ENCODE results near the gene C8G.

The C8G gene

DNA sequence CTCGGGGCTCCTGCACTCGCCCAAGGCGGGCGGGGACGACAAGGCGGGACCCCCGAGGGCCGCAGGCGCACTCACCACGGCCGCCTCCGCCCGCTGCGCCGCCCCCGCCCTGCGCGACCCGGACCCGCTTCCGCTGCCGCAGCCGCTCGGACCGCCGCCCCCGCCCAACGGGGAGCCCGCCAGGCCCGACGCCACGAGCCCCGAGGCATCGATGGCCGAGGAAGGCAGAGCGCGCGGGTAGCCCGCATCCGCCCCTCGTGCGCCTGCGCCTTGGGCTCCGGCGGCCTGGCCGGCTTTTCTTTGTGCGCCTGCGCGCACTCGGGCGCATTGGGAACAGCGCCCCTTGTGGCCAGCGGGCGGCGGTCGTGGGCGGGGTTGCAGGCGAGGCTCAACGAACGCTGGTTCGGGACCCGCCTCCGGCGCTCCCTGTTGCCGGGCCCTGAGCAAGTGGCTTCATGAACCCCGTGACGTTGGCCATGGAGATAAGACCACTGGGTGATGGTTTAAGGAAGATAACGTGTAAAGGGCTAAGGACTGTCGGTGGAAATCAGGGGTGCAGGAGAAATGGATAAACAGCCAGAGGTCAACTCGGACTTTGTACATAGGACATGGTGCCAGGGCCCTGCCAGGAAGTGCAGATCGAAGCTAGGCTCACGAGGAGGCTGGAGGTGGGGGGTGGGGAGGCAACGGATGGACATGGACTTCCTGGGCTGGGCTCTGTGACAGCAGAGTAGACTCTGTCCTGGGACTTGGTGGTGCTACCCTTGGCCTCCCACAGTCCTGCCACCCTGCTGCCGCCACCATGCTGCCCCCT is at the start of gene C8G, which contains the start of gene FBXW5:
Gene C8G, plus strand, starts transcription at position 725 of the 814 bp plus-strand sequence. Its CDS starts 78 bp downstream, at position 803.
Gene FBXW5, minus strand, starts transcription at position 220 of the 814 bp plus-strand sequence. CDS start 655 bp downstream, outside the sequence.
- DNase-seq = peak; percentile 88

DNA sequence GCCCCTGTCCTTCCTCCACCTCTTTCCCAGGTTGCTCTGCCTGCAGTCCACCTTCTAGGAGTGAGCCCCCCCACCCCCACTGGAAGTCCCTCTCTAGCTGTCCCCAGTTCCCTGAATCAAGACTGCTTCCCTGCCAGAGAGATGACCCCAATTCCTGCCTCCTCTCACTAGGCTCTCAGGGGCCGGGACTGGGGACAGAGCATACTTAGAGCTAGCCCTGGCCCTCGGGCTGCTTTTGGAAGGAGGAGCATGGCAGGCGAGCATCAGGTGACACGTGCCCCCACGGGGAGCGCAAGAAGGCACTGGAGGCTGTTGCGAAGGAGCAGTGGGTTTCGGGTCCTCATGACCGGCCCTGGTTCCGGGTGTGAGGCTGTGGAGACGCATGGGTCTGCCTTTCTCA is 49.0 kb upstream of the C8G start:
- DNase-seq = no peak

DNA sequence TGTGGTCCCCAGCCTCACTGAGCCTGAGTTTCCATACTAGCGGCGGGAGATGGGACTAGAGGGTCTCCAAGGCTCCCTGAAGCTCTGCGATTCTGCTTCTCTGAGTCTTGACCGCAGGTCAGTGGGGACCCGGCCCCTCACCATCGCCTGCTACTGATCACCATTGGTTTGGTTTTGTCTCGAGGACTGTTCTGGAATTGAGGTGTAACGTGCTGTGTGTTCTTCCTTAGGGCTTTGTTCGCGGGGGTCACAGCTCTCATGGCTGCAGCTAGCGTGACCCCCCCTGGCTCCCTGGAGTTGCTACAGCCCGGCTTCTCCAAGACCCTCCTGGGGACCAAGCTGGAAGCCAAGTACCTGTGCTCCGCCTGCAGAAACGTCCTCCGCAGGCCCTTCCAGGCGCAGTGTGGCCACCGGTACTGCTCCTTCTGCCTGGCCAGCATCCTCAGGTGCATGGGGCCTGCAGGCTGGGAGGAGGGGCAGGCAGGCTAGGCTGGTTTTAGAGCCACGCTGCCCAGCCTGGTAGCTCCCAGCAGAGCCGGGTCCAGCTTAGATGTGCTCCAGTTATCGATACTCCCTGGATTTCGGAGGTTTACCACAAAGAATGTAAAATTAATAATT is 46.5 kb upstream of the C8G start:
- no peak for DNase-seq

DNA sequence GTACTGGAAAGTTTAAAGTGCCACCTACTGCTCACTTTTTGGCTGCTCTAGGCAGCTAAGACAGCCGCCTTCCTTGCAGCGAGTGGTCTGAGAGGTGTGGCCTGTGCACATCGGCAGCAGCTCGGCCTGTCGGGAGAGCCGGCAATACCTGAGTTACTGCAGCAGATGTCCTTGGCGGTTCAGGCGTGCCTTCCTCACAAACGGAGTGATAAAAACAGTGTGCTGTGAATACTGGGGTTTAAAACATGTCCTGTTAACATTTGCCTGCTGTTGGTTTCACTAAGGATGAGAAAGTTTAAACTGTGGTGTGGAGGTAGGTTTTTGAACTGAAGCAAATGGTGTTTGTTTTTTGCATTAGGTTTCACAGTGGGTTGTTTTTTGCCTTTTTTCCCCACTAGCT is 45.8 kb upstream of the C8G start:
- DNase-seq = no peak

DNA sequence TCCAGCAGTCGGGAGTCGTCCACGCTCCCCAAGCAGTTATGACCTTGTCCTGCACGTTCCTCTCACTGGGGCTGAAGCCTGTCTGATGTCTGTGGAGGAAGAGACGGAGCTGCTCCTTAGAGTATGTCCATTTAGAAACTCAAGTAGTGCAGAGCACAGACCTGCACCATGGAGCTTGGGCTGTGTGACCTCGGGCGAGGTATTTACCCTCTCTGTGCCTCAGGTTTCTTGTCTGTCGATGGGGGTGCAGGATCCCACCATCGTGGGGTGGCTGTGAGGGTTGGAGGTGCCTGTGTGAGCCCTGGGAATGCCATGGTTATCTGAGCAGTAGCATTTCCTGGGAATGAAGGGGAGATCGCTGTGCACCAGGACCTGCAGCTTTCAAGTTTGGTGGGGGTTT is 44.5 kb upstream of the C8G start:
- no peak for DNase-seq

DNA sequence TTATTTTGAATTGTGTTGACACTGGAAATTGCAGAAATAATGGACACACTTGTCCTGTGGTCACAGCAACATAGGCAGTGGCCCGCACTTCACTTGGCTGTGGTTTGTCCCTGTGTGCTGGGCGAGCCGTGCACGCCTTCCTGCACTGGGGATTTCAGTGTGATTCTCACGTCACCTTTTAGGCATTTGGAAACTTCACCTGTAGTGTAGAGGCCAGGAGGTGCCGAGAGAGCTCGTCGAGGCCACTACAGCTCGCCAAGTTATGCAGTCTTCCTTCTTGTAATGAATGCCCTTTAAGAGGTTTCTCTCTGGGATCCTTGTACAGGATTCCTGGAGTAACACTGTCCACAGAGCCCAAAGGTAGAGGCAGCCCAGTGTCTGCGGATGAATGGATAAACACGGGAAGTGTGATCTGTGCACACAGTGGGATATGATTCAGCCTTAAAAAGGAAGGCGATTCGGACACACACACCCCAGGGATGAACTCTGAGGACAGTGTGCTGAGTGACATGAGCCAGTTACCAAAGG is 44.0 kb upstream of the C8G start:
- DNase-seq = no peak

DNA sequence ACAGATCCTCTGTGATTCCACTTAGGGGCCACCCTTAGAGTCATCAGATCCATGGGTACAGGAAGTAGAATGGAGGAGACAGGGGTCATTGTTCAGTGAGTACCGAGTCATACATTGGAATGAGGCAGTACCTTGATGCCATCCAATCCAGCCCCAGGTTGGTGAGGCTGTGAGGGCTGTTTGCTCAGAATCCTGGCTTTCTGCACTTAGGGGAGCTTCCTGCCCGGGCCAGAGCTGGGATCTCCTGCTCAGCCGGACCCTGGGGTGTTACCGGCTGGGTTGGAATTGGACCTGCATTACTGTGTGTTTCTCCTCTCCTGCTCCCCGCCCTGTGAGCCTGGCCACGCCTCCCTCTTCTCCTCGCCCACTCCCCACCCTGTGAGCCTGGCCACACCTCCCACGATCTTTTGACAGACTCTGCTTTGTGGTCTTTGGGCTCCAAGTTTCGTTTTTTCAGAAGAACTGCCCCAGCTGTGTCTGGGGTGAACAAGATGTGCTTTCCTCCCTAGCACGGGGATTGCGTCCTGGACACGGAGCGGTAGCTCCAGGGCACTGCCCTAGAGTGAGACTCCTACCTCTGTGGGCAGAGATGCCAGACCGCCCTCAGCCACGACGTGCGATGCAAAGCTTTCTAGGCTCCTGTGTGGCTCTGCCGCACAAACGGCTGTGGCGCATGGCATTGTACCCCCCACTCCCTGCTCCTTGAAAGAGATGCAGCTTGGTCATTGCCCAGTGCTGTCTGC is 43.4 kb upstream of the C8G start:
- DNase-seq = no peak

DNA sequence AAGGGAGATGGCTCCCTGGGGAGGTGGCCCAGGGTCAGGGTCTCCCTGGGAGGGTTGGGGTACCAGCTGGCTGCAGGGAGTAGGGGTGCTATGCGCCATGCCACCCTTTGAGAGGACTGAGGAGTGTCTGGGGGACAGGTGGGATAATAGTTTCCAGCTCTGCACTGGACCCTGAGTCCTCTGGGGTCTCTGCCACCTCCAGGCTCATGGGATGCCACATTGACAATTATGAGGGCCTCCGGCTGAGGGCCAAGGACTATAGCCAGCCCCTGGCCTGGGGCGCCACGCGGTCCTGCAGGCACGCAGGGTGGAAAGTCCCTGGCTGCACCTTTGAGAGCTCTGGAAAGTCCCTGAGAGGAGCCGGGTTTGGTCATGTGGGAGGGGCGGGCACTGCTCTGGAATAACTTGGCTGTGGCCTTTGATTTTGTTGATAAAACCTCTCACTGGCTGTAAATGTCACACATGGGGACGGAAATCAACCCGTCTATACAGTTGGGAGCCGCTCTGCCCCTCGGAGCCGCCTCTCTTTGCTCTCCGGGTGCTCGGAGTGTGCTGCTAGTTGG is 42.7 kb upstream of the C8G start:
- DNase-seq = no peak

DNA sequence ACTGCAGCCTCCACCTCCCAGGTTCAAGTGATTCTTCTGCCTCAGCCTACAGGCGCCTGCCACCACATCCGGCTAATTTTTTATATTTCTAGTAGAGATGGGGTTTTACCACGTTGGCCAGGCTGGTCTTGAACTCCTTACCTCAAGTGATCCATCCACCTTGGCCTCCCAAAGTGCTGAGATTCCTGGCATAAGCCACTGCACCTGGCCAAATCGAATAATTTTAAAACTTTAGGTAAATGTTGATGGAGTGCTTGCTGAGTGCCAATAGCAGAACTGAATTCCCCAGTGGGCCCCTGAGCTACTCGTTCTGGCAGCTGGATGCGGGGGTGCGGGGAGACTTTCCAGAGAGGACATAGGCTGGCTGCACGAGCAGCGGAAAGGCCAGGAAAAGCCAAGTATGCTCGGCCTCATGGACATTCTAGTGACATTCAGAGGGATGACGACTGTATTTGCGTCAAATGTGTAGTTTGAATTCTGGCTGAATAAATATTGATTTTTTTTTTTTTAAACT is 41.9 kb upstream of the C8G start:
- no peak for DNase-seq

DNA sequence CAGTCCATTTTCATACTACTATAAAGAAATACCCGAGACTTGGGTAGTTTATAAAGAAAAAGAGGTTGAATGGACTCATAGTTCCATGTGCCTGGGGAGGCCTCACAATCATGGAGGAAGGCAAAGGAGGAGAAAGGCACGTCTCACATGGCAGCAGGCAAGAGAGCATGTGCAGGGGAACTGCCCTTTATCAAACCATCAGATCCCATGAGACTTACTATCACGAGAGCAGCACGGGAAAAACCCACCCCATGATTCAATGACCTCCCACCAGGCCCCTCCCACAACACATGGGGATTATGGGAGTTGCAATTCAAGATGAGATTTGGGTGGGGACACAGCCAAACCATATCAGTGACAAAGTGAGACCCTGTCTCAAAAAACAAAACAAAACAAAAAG is 38.8 kb upstream of the C8G start:
- no peak for DNase-seq

DNA sequence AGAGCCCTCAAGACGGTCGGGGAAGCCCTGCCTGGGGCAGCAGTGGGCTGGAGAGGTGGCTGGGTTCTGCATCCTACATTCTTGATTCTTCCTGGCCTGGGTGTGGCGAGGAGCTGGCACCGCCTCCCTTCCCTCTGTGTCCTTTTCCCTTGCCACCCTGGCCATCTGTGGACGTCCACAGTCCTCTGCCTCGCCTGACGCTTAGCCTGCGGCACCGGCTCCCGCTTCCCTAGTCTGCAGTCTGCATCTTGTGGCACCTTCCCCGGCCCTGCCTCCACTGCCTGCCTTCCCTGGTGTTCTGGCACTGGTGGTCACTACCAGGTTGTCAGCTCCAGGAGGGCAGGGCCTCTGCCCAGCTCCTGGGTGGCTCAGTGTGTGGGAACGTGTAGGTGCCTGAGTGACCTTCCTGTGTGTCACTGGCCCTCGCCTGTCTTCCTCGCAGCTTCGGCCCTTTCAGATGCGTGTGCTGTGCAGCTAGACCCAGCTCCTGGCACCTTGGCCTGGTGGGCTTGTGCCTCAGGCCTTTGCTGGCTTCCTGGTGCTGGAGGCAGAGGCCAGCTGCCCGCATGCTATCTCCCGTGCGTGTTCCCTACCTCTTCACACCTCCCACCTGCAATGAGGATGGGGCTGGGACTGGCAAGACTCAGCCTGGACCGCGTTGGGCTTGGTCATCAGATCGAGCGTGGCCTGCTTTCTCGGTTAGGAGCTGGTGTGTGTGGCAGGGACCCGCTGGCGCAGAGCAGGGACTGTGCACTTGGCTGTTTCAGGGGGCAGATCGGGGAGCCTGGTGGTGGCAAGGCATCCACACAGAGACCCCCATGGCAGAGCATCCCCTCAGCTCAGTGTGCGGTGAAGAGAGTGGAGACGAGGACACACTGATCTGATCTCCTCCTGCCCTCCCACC is 37.8 kb upstream of the C8G start:
- DNase-seq = no peak

DNA sequence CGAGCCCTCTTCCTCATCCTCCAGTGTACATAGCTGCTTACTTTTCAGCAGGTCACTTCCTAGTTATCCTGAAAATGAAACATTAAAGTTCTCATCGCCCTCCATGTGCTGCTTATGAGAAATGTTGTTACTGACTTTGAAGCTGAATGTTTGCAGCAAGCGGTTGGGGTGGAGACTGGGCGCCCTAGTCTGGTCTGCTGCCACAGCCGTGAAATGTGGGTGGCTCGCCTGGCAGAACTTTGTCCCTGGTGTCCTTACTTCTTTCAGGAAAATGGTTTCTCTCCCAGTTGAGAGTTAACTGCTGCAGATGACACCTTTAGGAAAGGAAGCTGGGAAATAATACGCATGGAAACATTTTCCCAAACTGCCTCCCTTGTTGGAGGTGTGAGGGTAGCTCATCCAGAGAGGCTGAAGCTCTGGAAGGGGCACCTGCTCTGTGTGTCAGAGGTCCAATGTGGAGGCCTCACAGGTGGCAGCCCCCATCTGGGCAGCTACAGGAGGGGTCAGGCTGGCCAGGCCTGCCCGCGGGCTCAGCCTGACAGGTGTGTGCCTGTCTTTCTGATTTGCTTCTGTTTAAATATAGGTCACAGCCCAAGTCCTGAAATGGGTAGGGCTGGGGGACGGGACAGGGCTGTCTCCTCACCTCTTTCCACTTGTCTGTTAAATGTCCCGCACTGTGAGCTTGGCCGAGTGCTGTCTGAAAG is 34.7 kb upstream of the C8G start:
- DNase-seq = no peak

DNA sequence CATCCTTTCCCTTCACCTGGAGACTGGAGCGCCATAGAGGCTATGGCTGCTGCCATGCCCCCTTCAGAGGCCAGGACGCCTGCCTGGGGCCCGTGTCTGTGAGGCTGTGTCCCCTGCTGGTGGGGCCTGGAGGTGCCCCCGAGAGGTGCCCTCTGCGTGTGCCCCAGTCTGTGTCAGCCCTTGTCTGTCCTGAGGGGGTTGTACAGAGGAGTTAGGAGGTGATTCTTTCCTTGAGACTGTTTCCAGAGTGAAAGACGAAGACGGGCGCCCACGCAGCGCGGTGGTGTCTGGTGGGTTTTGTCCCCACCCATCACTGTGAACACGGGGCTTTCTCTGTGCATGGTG is 34.2 kb upstream of the C8G start:
- no peak for DNase-seq

DNA sequence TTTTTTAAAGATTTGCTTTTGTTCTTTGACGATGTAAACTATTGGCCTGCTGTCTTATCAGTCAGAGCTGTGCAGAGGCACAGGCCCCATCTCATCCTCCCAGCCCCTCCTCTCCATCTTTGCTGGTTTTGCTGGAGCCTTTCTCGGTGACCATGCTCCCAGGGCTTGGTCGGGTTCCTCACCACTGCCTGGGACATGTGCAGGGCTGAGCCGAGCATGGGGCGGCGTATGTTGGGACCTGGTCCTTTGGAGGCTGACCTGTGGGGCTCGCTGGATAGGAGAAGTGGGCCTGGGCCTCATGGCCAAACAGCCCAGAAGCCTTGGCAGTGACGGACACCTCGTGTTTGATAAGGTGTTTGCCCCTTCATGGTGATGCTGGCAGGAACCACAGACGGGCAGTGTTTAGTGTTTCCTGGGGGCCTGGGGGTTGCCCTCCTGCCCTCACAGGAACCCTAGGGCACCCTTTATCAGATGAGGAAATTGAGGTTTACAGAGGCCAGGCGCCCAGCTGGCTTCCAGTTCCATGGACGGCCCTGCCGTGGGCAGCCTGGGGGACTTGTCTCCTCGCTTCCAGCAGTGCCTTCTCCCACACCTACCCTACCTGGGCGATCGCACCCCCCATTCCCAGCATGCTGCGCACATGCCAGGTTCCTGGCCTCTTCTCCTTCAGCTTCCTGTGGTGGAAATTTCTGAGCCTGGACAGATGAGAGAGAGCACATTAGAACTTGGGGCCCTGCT is 31.2 kb upstream of the C8G start:
- DNase-seq = no peak

DNA sequence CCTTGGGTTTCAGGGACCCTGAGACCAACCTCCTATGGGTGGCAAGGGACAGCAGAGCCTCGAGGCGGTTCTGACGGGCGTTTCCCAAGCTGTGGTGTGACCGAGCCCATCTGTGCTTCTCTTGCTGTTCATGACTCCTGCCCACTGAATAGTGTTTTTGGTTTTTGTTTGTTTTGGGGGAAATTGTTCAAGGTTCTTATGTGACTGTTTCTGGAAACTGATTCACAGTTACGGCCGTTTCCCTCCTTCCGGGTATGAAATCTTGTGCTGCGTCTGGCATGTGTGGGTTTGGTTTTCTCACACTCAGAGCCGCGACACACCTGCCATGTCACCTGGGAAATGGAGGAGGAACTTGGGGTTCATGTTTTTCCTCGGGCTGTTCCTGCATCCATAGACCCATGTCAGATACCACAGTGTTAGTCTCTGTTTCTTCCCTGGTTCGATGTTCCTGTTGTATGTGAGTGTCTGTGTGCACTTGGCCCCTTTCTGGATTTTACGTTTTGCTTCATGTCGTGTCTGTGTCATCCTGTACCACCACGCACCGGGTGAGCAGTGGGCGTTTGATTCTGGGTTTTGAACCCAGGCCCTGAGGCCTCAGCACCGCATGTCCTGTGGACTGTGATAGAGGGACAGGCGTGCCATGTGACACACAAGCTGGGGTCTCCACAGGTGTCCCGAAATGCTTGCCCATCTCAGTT is 29.3 kb upstream of the C8G start:
- no peak for DNase-seq

DNA sequence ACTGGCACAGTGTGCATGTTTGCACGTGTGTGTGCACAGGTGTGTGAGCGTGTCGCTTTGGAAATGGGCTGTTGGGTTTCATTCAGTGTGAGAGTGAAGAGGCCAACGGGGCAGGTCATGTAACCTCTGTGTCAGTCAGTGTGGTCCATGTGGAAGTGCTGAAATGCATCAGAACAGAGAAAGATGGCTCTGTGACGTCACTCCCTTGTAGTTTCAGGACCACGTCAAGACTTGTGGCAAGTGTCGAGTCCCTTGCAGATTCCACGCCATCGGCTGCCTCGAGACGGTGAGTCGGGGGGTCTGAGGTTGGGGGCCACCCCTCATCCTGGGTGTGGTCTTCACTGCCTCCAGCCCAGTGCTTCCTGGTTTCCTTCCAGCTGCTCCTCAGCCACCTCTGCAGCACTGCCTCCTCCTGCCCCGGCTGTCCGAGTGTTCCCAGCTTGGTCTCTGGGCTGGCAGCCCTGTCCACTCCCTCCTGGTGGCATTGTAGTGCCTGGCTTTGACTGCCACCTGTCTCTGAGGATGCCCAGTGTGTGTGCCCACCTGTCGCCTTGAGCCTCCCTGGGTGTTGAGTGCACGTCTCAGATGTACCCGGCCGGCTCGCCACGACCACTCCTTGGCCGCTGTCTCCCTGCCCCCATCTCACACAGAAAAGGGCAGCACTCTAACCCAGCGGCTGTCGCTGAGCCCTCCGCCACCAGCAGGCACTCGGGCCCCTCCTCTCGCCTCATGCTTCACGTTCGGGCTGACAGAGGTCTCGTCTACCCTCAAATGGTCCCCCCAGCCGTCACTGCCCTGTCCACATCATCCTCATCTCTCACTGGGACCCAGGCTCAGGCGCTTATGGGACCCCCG is 28.5 kb upstream of the C8G start:
- no peak for DNase-seq

DNA sequence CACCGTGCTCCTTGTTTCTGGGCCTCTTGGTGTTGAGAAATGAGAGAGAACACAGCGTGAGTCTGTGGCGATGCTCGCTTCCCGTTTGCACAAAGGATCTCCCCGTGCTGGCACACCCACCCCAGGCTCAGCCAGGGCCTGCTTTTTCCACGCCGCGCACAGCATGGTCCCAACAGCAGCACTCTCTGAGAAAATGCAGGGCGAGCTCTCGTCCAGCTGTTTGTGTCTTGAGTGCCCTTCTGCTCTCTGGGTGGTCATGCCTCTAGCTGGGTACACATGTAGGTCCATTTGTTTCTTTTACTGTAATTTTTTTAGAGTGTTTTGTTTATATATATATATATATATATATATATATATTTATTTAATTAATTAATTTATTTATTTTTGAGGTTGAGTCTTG is 27.1 kb upstream of the C8G start:
- DNase-seq = no peak

DNA sequence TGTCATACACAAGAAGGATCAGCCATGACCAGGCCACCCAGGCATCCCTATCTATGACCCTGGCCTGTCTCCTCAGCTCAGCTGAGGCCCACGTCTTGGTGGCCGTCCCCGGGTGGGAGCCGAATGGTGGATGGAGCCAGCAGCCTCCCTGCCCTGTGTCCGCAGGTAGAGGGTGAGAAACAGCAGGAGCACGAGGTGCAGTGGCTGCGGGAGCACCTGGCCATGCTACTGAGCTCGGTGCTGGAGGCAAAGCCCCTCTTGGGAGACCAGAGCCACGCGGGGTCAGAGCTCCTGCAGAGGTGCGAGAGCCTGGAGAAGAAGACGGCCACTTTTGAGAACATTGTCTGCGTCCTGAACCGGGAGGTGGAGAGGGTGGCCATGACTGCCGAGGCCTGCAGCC is 25.0 kb upstream of the C8G start:
- no peak for DNase-seq

DNA sequence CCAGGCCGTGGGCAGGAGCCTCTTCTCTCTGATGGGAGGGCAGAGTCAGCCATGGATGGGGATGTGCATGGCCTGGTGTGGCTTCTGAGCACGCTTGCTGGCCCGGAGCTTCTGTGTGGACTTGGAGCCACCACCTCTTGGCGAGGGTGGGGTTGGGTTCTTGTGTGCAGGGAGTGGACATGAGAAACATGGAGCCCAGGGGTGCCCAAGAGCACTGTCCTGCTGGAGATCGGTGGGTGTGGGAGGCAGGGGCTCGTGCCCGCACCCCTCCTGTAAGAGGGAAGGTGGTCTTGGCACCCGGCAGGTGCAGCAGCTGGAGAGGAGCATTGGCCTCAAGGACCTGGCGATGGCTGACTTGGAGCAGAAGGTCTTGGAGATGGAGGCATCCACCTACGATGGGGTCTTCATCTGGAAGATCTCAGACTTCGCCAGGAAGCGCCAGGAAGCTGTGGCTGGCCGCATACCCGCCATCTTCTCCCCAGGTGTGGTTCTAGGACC is 24.3 kb upstream of the C8G start:
- DNase-seq = no peak

All from NCI-H510A treated with DMSO at 0.1 percent for 48 hours (cell line).